NCI-H1436 treated with DMSO at 0.1 percent for 48 hours (cell line): ENCODE data around the gene C4orf54.
A peak's percentile ranks its signal among the peaks of the same experiment; 100 is the strongest.

ENCODE experiments used
- DNase-seq: peaks from one replicate; lab custom pipeline; 2025; lab: John Stamatoyannopoulos, UW

Gene C4orf54

DNA sequence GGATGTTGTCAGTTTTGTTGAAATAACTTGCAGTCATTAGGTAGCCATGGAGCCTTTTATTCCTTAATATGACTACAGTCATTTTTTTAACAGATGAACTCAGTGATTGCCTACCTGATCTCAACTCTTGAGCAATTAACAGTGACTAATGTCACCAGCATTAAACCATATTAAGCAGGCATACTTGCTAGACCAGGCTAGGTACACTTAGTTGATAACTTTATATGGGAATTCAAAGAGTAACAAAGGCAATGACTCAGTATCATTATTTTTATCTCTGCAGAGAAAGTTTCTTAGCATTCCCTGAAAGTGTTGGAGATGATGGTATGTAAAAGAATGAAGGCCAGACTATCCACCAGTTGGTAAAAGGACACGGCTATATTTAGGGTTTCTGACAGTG is at the start of gene C4orf54:
Gene C4orf54, minus strand, starts transcription at position 31 of the 400 bp plus-strand sequence. CDS start 3,180 bp downstream, outside the sequence.
- no peak for DNase-seq

DNA sequence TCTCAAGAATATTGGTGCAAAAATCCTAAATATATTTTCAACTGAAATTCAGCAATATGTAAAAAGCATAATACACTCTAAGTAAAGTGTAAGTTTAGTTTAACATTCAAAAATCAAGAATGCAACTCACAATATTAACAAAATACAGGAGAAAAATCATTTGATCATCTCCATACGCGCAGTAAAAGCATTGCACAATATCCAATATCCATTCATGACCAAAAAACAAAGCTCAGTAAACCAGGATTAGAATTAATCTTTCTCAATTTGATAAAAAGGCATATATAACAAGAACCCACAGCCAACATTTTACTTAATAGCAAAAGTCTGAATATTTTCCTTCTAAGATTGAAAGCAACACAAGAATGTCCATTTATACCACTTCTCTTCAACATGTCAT is 48.3 kb upstream of the C4orf54 start:
- DNase-seq = no peak

DNA sequence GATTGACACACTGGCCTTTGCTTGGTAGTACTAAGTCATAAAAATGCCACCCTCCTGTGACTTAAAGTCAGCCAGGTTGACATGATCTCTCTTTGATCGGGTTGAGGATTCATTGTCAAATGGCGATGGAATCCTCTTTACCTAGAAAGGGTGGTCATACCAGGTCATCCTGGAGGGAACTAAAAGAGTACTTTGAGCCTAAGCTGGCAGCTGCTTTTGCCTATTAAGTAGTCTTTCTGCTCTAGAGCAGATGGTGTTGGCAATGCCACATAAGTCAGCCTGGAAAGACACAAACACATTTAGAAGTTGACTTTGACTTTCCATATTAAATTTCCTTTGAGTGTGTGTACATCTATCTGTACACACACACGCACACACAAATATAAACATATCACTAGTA is 39.2 kb upstream of the C4orf54 start:
- no peak for DNase-seq

DNA sequence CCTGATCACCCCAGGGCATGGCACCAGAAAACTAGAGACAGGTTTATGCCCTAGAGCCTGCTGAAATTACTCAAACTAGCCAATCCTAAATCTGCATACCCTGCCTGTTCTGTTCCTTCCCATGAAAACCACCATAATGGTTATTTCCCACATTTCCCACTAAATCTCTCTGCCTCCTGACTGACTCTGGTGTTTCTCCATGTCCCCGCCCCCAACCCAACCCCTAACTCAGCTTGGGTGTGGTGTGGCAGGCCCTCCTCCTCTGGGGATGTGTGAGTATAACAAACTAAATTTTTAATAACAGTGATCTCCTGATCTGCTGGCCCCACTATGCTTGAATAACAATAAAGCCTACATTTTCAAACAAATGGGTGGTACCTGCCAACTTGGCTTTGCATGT is 35.5 kb upstream of the C4orf54 start:
- no peak for DNase-seq

DNA sequence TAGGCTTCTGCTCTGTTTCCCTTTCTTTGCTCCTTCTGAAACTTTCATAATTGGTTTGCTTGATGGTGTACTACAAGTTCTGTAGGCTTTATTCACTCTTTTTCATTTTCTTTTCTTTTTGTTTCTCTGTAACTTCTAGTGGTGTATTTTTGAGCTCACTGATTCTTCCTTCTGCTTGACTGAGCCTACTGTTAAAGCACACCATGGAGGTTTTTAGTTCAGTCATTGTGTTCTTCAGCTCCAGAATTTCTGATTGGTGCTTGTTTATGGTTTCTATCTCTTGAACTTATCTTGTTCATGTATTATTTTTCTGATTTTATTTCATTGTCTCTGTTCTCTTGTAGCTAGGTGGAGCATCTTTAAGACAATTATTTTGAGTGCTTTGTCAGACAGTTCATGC is 33.4 kb upstream of the C4orf54 start:
- DNase-seq = no peak

DNA sequence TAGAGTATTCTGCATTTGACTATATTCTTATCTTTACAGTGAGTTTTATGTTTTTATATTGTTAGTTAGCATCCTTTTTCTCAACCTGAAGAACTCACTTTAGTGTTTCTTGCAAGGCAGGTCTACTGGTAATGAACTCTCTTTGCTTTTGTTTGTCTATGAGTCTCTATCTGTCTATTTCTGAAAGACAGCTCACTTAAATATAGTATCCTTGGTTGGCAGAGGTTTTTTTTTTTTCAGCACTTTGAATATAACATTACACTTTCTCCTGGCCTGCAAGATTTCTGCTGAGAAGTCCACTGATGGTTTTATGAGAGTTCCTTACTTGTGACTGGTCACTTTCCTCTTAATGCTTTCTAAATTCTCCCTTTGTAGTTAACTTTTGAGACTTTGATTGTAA is 32.8 kb upstream of the C4orf54 start:
- DNase-seq = no peak

DNA sequence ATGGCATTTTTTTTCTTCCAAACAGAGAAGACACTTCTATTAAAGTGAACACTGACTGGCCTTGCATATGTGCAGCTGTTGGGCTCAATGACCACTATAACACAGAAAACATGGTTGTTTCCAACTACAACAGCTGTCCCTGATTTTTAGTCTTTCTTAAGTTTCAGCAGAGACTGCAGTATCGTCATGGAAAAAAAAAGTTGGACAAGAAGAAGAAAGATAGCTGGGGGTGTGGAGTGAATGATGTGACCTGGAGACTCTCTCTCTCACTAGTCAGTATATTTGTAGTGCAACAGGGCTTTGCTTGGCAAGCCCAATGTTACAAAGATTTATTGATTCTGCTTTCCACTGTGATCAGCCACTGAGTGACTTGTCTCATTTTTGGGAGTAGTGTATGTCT is 29.5 kb upstream of the C4orf54 start:
- no peak for DNase-seq

DNA sequence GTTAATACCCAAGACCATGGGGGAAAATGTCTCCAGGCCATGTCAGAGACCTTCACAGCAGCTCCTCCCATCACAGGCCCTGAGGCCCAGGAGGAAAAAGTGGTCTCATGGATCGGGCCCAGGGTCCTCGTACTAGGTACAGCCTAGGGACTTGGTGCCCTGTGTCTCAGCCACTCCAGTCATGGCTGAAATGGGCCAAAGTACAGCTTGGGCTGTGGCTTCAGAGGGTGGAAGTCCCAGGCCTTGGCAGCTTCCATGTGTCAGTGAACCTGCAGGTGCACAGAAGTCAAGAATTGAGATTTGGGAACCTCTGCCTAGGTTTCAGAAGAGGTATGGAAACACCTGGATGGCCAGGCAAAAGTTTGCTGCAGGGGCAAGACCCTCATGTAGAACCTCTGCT is 27.6 kb upstream of the C4orf54 start:
- DNase-seq = no peak

DNA sequence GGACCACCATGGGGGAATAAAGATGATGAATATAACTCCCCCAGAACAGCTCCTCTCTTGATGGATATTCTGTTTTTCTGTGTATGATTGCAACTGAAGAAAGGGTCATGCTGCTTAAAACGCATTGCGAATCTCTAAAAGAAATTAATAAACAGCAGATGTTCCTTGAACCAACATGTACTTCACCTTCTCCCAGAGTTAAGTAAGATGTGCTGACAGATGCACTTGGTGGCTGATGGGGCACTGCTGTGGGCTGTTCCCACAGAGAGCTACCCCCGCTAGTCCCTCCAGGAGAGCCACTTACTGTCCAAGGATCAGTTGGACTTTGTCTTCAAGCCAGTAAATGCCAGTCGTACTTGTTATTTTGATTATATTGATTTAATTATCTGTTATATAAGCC is 26.3 kb upstream of the C4orf54 start:
- no peak for DNase-seq

DNA sequence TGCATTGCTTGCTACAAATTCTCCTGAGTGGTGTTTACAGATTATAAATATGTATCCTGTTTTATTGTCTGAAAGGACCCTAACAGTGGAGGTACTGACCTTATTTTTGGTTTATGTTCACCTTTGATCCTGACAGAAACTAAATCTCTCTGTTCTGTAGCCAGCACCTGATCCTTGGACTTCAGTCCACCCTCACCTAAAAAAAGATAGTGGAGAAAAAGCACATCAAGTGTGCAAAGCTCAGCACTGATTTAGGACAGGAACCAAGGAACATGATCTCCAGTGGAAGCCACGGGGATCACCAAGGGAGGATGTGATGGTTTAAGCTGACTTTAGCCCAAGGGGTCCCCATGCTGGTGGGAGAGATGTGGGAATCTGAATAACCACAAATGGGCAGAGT is 22.3 kb upstream of the C4orf54 start:
- DNase-seq = no peak

DNA sequence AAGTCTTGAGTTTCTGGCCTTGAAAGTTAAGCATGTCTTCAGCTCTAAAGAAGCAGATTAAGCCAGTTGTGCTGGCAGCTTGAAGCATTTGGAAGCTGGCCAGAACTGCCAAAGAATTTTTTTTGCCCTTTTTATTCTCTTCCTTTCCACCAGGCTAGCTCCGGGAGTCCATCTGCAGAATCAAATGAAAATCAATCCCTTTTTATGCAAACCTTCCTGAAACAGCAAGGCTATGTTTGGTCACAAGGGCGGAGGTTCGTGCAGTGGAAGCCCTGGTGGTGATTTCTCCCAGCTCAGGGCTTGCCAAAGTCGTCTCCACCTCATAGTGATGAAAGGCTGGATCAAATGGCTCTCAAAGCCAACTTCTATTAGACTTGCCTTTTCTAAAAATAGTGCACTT is 21.6 kb upstream of the C4orf54 start:
- DNase-seq = no peak

DNA sequence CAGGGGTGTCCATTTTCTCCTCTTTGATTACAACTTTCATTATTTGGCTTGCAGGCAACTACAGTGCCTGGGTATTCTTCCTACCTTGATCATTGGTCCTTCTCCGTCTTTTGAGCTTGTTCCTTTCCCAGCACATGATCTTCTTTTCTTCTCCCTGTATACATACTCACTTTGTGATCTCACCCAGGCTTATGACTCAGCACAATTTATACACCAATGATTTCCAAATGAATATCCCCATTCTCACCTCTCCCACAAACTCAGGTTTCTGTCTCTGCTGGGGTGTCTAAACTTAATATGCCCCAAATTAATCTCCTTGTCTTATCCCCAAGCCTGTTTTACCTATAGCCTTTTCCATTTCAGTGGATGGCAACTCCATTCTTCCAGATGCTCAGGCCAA is 19.5 kb upstream of the C4orf54 start:
- DNase-seq = no peak

DNA sequence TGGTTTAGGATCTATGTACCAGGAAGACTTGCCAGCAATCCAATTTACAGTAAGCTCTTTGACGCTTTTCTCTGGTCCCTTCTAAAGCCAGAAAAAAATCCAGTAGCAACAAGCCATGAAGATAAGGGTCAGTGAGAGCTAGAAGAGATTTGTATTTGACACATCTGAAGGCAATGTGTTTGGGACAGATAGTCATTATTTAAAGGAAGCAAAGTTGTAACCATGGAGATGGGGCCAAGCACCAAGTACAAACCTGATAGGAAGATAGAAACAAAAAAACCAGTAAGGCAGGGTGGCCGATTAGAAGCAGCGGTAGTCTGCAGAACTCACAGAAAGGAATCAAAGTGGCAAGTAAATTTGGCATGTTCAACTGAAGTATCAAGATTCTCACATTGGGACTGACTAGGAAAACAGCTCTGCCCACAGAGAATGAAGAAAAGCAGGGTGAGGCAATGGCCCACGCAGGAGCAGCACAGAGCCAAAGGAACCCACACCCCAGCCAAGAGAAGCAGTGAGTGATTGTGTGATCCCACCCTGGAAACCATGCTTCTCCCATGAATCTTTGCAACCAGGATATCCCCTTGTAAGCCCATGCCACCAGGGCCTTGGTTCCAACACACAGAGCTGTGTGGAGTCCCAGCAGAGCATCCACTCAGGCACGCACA is 12.9 kb upstream of the C4orf54 start:
- DNase-seq = no peak

DNA sequence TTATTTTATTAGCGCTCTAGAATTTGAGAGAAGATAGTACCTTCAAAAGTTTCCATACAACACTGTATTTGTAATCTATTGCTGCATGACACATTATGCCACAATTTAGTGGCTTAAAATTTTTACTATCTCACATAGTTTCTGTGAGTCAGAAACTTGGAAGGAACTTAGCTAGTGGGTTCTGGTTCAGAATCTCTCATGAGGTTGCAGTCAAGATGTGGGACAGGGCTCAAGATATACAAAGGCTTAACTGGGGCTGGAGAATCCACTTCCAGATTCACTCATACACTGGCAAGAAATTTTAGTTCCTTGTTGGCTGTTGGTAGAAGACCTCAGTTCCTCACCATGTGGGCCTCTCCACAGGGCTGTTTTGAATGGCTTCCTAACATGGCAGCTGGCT is 11.5 kb upstream of the C4orf54 start:
- DNase-seq = no peak

DNA sequence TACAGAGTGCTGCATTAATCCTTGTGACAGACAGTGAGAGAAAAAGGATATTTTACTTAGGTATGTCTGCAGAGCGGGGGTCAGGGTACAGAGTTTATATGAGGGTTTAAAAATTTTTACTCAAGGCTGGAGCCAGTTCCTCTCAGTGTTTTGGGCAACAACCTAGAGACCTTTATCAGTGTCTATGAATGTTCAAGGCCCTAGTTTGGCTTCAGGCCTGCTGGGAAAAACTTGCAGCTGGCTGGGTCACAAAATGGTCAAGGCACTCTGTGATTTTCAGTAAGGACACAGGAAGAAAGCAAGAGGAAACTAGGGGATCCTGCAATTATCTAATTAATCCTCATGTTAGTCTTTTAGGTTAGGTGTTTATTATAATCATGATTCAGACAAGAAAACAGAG is 10.8 kb upstream of the C4orf54 start:
- no peak for DNase-seq

DNA sequence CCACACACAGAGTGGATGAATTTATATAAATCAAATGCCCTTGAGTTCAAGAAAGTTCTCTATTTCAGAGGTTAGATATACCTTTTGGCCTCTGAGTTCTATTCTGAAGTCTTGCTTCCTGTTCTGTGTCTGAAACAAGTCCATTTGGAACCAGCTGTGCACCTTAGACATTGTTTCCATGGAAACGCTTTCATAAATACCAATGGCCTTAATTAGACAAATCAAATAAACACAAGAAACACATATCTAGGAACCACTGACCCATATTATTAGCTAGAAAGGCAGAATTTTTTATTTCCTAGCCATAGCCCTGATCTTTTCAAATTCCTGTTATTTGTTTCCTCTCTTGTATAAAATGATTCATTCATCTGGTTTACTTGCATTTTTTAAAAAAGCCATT is 8.4 kb upstream of the C4orf54 start:
- DNase-seq = no peak

DNA sequence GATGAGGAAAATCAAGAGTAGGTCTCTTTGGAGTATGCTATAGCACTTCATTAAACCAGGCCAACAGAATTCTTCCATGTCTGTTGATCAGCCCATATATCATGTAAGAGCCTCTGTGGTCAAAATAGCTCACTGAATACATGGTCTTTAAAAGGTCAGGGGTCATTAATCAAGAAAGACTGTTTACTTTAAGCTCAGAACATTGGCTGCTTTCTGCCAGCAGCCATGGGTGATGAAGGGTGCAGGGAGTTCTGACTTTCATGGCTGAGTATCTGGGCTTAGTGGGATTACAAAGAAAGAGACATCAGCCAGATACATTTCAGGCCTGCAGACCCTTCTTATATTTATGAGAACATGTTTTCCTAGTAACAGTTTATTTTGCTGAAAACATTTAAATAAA is 7.1 kb upstream of the C4orf54 start:
- no peak for DNase-seq

DNA sequence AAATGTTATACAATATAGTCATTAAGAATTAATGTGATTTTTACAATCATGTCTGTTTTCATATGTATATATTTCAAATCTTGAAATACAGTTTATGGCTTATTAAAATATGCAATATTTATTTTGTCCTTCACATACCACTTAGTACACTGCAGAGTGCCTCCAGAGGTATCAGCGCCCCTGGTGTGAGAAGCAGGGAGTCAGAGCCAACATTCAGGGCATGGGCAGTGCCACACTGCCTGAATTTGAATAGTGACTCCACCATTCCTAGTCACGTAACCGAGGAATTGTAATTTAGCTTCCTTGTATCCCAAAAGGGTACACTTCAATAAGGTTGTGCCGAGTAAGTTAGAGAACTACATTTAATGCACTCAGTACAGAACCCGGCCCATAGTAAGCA is 4.3 kb upstream of the C4orf54 start:
- DNase-seq = no peak

DNA sequence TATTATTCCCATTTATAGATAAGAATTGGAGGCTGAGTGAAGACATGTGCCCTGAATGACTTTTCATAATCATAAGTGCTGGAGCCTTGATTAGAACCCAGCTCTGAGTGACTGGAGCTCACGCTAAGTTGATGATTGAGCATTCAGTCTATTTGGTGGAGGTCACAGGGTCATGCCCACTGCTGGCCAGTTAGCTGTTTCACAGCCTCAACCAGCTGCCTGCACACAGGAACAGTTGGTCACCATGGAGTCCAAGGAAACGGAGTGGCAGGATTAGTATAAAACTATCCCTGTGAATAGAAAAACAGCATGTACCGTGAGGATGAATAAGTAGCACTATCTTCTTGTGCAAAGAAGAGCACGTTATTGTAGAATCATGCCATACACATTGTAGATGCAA is 1.0 kb upstream of the C4orf54 start:
- no peak for DNase-seq

DNA sequence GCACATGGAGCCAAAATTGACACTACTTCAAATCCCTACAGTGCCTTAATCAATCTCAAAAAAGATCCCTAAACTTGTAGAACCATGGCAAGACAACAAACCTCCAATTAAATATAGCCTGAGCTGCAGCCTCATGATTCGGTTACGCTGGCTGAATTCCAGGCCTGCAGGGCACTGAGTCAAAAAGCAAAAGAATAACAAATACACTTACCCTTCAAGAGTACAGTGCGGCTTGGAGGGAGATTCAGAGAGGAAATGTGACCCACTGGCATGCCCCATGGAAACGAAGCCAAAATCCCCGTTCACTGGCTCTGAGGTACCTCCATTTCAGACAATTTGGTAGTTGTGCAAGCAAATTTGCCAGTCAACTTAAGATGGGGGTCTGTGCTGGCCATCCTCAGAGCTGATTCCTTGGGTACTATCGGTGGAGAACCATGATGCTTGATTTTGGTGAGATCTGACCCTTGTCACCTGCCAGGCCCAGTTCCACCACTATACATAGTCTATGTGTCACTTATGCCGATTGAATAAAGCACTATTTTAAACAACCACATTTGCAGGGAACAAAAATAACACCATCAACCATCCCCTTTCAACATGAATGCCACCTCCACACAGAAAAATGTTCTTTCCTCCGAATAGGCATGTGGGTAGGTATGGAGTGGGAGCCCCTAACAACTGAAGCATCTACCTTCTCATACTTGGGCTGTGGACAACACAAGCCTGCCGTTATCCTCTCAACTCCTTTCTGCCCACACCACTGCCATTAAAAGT is 2.1 kb downstream of the C4orf54 start:
- DNase-seq = peak; percentile 42

DNA sequence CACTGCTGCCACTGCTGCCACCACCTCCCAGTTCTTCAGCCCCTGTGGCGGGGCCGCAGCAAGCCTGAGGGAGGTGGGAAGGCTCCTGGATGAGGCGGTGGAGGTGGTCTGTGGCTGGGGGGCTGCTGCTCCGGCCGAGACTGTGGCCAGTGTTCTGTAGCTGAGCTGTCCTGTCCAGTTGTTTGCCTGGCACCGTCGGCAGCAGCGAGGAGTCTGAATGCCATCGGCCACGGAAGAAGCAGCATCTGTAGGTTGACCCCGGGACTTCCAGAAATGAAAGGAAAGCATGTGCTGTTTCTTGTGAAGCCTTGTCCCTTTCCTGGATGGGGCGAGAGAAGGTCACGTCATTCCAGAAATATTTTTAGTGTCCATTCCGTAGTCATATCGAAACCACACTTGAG is 3.3 kb downstream of the C4orf54 start:
- no peak for DNase-seq

DNA sequence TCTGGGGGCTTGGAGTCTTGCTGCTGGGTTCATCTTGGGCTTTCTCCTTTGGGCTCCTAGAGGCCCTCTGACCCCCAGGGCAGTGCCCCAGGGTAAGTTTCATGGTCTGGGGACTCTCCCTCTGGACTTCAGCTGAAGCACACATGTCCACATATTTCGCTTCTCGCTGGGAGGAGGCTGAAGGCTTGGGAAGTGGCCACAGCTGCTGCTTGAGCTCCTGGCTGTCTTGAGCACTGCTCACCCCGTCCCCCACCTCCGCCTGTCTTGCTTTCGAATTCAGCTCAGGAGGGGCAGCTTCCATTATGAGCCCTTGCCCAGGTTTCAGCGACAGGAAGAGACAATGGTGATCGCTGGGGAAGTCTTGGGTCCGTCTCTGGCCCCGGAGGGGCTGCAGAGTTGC is 3.7 kb downstream of the C4orf54 start:
- DNase-seq = no peak

DNA sequence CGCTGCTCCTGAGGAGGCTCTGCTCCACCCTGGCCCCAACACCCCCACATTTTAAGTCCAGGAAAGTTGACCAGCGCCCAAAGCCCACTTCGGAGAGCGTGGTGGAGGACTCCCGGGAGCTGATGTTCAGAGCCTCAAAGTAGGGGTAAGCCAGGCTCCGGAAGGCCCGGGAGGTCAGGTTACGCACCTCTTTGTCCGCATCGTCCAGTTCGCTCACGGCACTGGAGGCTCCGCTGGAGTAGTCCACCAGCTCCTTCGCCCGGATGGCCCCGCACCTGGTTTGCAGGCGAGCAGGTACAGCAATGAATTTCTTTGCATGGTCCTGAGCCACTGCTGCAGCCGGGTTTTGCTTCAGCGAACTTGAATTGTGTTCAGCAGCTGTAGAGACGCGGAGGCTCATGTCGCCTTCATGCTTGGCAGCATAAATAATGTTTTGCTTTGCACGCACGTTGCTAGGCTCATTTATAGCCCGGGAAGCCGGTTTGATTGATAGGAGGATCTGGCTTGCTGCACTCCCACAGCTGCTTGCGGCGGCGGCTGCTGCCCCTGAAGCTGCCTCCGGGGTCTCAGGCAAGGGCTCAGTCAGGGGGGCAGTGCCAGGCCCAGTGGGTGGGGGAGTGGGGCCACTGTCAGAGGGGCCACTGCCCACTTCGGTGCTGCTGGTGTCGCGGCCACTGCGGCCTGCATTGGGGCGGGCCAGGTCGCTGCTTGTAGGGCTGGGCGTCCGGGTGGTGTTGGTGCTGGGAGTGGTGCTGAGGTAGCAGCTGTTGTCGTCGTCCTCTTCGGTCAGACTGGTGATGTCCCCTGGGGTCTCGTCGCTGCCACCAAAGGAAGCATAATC is 4.8 kb downstream of the C4orf54 start:
- DNase-seq = no peak
